H54 (cell line): ENCODE results near the gene APOC3.
"Not testable (repeated sequence)": the region's sequence is repeated elsewhere in the genome, so short reads cannot be mapped to it uniquely, and the experiment has no call there.

Experiments
- DNase-seq: peaks from one replicate; pipeline ENCODE4 v3.0.0; 2011; ENCODE audit warnings: low spot score, mixed read lengths; ENCODE audit not compliant: insufficient read length
- FAIRE-seq: peaks from 3 replicates; lab custom pipeline; 2011; peaks lifted over from hg19 to GRCh38; lab: Jason Lieb, UNC
- POLR2A ChIP-seq: IDR thresholded peaks from 2 replicates; pipeline ENCODE4 v1.6.1; 2011; ENCODE audit warnings: low read depth, mild to moderate bottlenecking, low read length

Gene APOC3

DNA sequence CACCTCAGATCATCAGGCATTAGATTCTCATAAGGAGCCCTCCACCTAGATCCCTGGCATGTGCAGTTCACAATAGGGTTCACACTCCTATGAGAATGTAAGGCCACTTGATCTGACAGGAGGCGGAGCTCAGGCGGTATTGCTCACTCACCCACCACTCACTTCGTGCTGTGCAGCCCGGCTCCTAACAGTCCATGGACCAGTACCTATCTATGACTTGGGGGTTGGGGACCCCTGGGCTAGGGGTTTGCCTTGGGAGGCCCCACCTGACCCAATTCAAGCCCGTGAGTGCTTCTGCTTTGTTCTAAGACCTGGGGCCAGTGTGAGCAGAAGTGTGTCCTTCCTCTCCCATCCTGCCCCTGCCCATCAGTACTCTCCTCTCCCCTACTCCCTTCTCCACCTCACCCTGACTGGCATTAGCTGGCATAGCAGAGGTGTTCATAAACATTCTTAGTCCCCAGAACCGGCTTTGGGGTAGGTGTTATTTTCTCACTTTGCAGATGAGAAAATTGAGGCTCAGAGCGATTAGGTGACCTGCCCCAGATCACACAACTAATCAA, 2.2 kb downstream of the APOC3 start:
- TF ChIP-seq POLR2A = no peak
- no peak for DNase-seq
- no peak for FAIRE-seq

DNA sequence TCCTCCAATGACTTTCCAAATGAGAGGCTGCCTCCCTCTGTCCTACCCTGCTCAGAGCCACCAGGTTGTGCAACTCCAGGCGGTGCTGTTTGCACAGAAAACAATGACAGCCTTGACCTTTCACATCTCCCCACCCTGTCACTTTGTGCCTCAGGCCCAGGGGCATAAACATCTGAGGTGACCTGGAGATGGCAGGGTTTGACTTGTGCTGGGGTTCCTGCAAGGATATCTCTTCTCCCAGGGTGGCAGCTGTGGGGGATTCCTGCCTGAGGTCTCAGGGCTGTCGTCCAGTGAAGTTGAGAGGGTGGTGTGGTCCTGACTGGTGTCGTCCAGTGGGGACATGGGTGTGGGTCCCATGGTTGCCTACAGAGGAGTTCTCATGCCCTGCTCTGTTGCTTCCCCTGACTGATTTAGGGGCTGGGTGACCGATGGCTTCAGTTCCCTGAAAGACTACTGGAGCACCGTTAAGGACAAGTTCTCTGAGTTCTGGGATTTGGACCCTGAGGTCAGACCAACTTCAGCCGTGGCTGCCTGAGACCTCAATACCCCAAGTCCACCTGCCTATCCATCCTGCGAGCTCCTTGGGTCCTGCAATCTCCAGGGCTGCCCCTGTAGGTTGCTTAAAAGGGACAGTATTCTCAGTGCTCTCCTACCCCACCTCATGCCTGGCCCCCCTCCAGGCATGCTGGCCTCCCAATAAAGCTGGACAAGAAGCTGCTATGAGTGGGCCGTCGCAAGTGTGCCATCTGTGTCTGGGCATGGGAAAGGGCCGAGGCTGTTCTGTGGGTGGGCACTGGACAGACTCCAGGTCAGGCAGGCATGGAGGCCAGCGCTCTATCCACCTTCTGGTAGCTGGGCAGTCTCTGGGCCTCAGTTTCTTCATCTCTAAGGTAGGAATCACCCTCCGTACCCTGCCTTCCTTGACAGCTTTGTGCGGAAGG, 2.9 kb downstream of the APOC3 start:
- DNase-seq (no peak), FAIRE-seq (no peak)
- TF ChIP-seq POLR2A = no peak

DNA sequence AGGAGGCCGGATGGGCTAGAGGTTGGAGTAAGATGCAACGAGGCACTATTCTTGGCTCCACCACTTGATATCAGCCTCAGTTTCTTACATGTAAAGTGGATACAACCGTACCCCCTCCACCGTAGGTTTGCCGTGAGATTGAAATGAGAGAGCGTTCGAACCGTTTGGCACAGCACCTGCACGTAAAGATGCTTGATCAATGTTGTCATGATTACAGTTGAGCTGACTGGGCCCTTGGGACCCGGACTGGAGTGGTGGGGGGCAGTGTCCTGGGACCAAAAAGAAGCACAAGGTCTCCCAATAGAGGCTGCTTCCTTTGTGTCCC, 3.7 kb downstream of the APOC3 start:
- no peak for FAIRE-seq
- TF ChIP-seq POLR2A = no peak

DNA sequence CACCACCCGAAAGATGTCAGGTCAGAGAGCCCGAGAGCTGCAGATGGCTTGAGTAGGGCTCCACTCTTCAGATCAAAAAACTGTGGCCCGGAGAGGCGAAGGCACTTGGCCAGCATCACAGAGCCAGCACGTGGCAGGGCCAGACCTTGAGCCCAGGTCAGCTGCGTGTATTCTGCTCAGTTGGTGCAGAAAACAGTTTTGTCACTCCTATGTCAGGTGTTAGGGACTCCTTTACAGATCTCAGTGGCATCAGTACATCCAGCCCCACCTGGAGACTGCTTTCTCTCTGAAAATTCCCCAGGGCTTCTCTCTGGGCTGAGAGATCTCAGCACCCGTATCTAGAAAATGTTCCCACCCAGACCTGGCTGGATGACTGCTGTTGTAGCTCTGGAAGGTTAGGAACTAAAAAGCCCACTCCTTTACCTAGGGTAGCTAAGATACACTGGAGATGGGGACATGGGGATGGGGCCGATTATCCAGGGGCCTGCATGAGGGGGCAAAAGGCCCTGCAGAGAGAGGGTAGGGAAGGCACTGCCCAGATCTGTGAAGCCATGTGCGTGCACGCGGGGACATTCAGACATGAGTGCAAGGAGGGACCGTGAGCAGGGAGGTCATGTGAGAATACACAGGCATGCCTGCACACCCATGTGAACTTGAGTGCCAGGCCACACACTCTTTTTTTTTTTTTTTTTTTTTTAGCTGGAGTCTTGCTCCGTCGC, 4.3 kb downstream of the APOC3 start:
- no peak for DNase-seq
- no peak for TF ChIP-seq POLR2A
- no peak for FAIRE-seq

More for the DNA sequence above, 3.7 kb downstream of the APOC3 start:
- DNase-seq = no peak

DNA sequence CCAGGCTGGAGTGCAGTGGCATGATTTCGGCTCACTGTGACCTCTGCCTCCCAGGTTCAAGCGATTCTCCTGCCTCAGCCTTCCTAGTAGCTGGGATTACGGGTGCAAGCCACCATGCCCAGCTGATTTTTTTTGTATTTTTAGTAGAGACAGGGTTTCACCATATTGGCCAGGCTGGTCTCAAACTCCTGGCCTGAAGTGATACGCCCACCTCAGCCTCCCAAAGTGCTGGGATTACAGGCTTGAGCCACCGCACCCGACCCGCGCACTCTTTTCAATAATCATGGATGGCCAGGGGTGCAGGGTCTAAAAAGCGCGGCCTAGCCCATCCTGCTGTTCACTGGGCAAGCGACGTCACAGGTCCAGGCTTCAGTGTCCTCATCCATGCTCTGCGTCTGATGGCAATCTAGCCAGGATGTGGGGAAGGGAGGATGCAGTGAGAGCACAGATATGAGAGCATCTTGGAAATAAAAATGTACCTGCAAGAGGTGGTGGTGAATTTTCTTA, 4.9 kb downstream of the APOC3 start:
- not testable (repeated sequence) for DNase-seq, FAIRE-seq

DNA sequence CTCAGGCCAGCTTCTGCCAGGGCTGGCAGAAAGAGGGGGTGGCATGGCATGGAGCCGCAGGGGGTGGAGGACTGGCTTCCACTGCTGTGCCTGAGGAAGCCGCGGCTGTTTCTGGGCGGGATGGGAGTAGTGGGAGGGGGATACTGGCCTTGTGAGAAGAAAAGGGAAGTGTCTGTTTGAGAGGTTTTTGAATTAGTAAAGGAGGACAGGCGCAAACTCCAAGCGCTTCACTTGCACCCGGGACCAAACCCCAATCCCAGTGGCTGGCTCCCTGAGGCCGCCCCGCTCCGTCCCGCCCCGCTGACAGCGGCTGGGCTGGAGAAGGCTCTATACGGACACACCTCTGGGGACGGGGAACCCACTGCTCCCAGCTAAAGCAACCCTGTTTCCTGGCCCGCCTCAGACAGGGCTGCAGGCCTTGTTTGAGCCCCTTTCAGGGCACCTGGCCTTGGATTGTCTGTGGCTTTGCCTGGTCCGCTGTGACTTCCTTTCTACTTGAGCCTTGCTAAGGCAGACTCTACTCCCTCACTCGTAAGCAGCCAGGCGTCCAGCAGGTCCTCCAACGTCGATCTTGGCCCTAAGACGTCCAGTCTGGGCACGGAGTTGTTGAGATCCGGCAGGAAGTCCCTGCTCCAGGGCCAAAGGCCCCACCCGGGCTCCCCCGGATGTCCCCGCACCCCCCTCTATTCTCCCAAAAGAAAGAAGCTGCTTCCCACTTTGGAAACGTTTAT, 5.5 kb downstream of the APOC3 start:
- no peak for TF ChIP-seq POLR2A
- DNase-seq = no peak
- FAIRE-seq = no peak

DNA sequence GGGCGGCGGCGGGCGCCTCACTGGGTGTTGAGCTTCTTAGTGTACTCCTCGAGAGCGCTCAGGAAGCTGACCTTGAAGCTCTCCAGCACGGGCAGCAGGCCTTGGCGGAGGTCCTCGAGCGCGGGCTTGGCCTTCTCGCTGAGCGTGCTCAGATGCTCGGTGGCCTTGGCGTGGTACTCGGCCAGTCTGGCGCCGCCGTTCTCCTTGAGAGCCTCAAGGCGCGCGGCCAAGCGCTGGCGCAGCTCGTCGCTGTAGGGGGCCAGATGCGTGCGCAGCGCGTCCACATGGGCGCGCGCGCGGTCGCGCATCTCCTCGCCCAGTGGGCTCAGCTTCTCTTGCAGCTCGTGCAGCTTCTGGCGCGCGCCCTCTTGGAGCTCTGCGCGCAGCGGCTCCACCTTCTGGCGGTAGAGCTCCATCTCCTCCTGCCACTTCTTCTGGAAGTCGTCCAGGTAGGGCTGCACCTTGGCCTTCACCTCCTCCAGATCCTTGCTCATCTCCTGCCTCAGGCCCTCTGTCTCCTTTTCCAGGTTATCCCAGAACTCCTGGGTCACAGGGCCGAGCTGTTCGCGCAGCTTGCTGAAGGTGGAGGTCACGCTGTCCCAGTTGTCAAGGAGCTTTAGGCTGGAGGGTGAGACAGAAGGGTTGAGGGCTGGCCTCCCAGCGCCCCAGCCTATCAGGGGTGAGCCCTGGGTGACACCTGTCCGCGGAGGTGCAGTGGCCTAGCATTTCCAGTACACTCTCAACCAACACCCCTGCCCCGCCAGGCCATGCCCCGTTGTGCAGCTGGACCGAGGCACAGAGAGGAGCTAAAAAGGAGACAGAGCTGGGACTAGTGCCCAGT, 6.3 kb downstream of the APOC3 start:
- FAIRE-seq (no peak), DNase-seq (no peak)
- TF ChIP-seq POLR2A = no peak

DNA sequence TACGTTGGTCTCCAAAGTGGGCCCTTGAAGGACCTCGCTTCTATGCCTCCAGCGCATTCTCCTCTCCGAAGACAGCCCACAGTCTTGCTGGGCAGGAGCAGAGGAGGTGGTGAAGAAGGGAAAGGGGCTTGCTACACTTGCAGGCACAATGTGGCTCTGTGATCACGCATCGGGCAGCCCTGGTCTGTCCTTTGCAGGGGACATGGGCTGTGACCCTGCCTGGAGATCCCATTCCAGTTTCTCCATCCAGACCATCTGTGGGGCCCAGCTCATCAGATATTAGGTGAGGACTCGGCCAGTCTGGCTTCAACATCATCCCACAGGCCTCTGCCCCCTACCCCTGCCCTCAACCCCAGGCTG, 6.9 kb downstream of the APOC3 start:
- no peak for TF ChIP-seq POLR2A
- no peak for DNase-seq
- FAIRE-seq = no peak

DNA sequence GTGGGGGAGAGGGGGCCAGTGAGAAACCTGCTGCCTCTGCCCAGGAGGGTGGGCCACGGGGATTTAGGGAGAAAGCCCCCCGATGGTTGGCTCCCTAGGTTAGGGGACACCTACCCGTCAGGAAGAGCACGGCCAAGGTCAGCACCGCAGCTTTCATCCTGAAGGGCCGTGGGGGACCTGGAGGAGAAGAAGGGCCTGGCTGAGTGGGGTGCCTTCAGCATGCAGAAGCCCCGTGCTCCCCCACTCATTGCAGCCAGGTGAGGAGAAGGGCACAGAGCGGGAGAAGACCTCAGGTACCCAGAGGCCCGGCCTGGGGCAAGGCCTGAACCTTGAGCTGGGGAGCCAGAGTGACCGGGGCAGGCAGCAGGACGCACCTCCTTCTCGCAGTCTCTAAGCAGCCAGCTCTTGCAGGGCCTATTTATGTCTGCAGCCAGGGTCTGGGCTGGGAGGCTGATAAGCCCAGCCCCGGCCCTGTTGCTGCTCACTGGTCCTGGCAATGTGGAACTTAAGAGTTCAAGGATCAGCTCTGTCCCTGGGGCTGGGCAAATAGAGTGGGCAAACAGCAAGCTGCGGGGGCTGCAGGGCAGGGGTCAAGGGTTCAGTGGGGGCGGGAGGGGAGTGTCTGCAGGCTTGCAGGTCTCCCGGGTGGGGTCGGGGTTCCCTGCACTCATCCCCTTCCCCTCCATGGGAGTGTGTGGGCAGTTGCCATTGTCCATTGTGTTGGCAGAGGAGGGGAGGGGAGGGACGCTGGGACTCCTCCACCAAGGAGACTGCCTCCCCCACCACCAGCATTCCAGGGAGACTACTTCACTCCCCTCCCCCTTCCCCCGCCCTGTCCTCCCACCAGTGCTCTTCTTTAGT, 7.8 kb downstream of the APOC3 start, which contains the start of gene APOA1:
Gene APOA1, minus strand, starts transcription at position 392 of the 861 bp plus-strand sequence. Its CDS starts 235 bp downstream, at position 157.
- TF ChIP-seq POLR2A = no peak
- FAIRE-seq (no peak), DNase-seq (no peak)

DNA sequence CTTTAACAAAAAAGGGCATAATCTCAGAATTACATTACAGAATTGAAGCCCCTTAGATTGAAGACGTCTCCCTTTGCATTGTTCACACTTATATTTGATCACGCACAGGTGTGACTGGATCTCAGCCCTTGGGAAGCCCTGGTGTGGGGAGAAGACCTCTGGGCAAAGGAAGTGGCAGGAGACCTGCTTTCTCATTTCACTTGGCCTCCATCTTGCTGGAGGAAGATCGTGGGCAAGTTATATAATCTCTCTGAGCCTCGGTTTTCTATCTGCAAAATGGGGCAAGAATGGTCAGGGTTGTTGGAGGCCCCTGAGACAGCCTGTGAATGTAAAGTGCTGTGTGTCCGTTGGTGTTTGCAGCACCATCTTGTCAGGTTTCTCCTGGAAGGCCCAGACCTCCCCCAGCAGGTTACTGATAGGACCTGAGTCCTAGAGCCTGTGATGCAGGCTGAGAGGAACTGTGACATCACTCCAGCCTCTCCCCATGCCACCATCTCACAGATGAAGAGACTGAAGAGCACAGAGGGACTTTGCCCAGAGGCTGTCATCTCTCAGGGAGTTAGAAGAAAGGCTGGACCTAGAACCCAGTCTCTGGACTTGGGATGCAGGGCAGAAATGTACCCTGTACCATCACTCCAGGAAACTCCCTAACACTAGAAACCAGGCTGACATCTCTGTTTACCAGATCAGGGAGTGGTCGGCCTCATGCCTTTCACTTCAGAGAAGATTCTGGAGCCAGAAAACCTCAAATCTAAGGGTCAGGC, 8.8 kb downstream of the APOC3 start:
- no peak for TF ChIP-seq POLR2A
- DNase-seq (no peak), FAIRE-seq (no peak)

DNA sequence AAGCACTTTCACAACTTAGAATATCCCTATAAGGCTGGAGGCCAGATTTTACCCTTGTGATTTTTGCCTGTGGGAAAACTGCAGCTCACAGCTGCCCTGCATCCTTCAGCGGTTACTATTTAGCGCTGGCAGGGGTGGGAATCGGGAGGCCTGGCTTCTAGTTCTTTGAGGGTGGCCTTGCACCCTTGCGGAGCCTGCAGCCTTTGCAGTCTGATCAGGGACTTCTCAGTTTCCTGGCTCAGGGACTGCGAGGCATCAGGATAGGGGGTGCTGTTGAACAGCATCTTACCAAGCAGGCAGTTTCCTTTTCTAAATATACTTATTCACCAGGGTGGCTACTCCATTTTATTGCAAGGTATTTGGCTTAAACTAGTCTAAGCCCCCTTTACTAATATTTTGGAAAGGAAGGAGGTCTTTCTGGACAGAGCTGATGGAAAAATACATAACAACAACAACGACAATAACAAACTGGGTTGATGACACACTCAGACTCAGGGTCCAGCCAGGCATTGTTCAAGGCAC, 10.6 kb downstream of the APOC3 start:
- no peak for FAIRE-seq

More for the DNA sequence above, 10.6 kb downstream of the APOC3 start:
- TF ChIP-seq POLR2A = no peak
- DNase-seq = no peak
